ENCODE measurements around the gene DLL1.

Gene DLL1

GRCh38 chr6:170311696-170312095 is 20.8 kb upstream of the DLL1 start:
- no peak for TF ChIP-seq EZH2 (IDR thresholded peaks at IDR 0.05; ENCODE audit: borderline replicate concordance, low read length)
- TF ChIP-seq CTCF (IDR thresholded peaks at IDR 0.05; ENCODE audit: low read length), result no peak
- peaks cover 82% of the 10 kb centered on the region for H3K79me2 ChIP-seq (ENCODE audit: insufficient read depth, low read length)

GRCh38 chr6:170308761-170309160 is 17.9 kb upstream of the DLL1 start:
- H2AFZ ChIP-seq (ENCODE audit: low read length), result no peak overlapping the region
- H3K36me3 ChIP-seq (ENCODE audit: insufficient read depth, low read length), result peaks cover 17% of the 10 kb centered on the region; the same call in 1 of the 2 replicates
- H4K20me1 ChIP-seq (ENCODE audit: insufficient read depth, low read length), result no peaks in the 10 kb centered on the region
- H3K79me2 ChIP-seq (ENCODE audit: insufficient read depth, low read length), result peaks cover 61% of the 10 kb centered on the region
- H3K9me3 ChIP-seq (ENCODE audit: low read length), result no peaks in the 10 kb centered on the region
- H3K4me1 ChIP-seq (ENCODE audit: insufficient read depth, low read length, severe bottlenecking), result peaks cover 30% of the 10 kb centered on the region
- peak overlapping the region; percentile 99; the same call in 1 of the 2 replicates for H3K4me2 ChIP-seq (ENCODE audit: low read length)
- H3K9ac ChIP-seq (ENCODE audit: low read length), result peak overlapping the region; percentile 83; the same call in 1 of the 2 replicates
- TF ChIP-seq EZH2 (IDR thresholded peaks at IDR 0.05; ENCODE audit: borderline replicate concordance, low read length) (no peak), CTCF (IDR thresholded peaks at IDR 0.05; ENCODE audit: low read length) (no peak)
- no peak overlapping the region for H3K4me3 ChIP-seq (ENCODE audit: low read depth, low read length, poor library complexity, severe bottlenecking)
- no peaks in the 10 kb centered on the region for H3F3A ChIP-seq (ENCODE audit: insufficient read depth, low read length)
- H3K27me3 ChIP-seq (ENCODE audit: insufficient read depth, low read length), result no peaks in the 10 kb centered on the region
- no peaks in the 10 kb centered on the region for H3K9me2 ChIP-seq (ENCODE audit: low read depth, low read length)
- H3K27ac ChIP-seq (ENCODE audit: low read depth, low read length, poor library complexity, severe bottlenecking), result no peak overlapping the region

More at GRCh38 chr6:170311696-170312095, 20.8 kb upstream of the DLL1 start:
- Histone ChIP-seq H3K9me3 (ENCODE audit: low read length) (no peaks in the 10 kb centered on the region), H3K27ac (ENCODE audit: low read depth, low read length, poor library complexity, severe bottlenecking) (no peak overlapping the region), H3K4me3 (ENCODE audit: low read depth, low read length, poor library complexity, severe bottlenecking) (no peak overlapping the region), H3K9ac (ENCODE audit: low read length) (no peak overlapping the region), H3F3A (ENCODE audit: insufficient read depth, low read length) (no peaks in the 10 kb centered on the region), H3K27me3 (ENCODE audit: insufficient read depth, low read length) (no peaks in the 10 kb centered on the region), H4K20me1 (ENCODE audit: insufficient read depth, low read length) (0 out of 2 replicates have a peak, but pooled peaks cover 2% of the 10 kb centered on the region), H2AFZ (ENCODE audit: low read length) (no peak overlapping the region), H3K4me1 (ENCODE audit: insufficient read depth, low read length, severe bottlenecking) (peaks cover 19% of the 10 kb centered on the region), H3K9me2 (ENCODE audit: low read depth, low read length) (no peaks in the 10 kb centered on the region), H3K4me2 (ENCODE audit: low read length) (no peak overlapping the region), H3K36me3 (ENCODE audit: insufficient read depth, low read length) (peaks cover 23% of the 10 kb centered on the region; the same call in 1 of the 2 replicates)

- H3K9me2 ChIP-seq (ENCODE audit: low read depth, low read length), result no peaks in the 10 kb centered on the region
- H3K36me3 ChIP-seq (ENCODE audit: insufficient read depth, low read length), result peaks cover 11% of the 10 kb centered on the region; the same call in 1 of the 2 replicates
- H3K9ac ChIP-seq (ENCODE audit: low read length), result peak overlapping the region; percentile 83
- no peaks in the 10 kb centered on the region for H4K20me1 ChIP-seq (ENCODE audit: insufficient read depth, low read length)
- H2AFZ ChIP-seq (ENCODE audit: low read length), result no peak overlapping the region
- no peaks in the 10 kb centered on the region for H3K9me3 ChIP-seq (ENCODE audit: low read length)
- TF ChIP-seq EZH2 (IDR thresholded peaks at IDR 0.05; ENCODE audit: borderline replicate concordance, low read length) (no peak), CTCF (IDR thresholded peaks at IDR 0.05; ENCODE audit: low read length) (no peak)
- H3K27me3 ChIP-seq (ENCODE audit: insufficient read depth, low read length), result peaks cover 1% of the 10 kb centered on the region; the same call in 1 of the 2 replicates
- H3K4me1 ChIP-seq (ENCODE audit: insufficient read depth, low read length, severe bottlenecking), result peaks cover 30% of the 10 kb centered on the region
- no peak overlapping the region for H3K27ac ChIP-seq (ENCODE audit: low read depth, low read length, poor library complexity, severe bottlenecking)
- peaks cover 46% of the 10 kb centered on the region for H3K79me2 ChIP-seq (ENCODE audit: insufficient read depth, low read length)
- H3K4me3 ChIP-seq (ENCODE audit: low read depth, low read length, poor library complexity, severe bottlenecking), result peak overlapping the region; percentile 99
- H3K4me2 ChIP-seq (ENCODE audit: low read length), result peak overlapping the region; percentile 99
- H3F3A ChIP-seq (ENCODE audit: insufficient read depth, low read length), result no peaks in the 10 kb centered on the region
Observed at GRCh38 chr6:170307080-170307545, 16.2 kb upstream of the DLL1 start.
